Motor neuron (in vitro differentiated cells): ENCODE results near the gene MPHOSPH9. TPM values are rescaled to one million over a fixed set of nuclear protein-coding genes. Genes with fewer than 3 reads are reported as not detected.
A peak's percentile ranks its signal among the peaks of the same experiment; 100 is the strongest.

Source experiments
- ATAC-seq, 8 experiments: fragments of 200-7000 bp; cut with Tn5 transposase; replicated peaks in 6 of 8; 2 replicates each; pipeline ENCODE4 v1.8.0; 2021; ENCODE audit warnings: mild to moderate bottlenecking in 8 of 8, moderate library complexity in 8 of 8
- H3K27ac ChIP-seq, 2 donors: fragments of 250-450 bp; sonication (Bioruptor Pico); 2 replicates each; pipeline ENCODE4 v1.9.0; 2021; ENCODE audit warnings: antibody characterized with exemption in 2 of 2, mild to moderate bottlenecking in 2 of 2, moderate library complexity in 1 of 2
- H3K4me1 ChIP-seq, 2 donors: fragments of 250-450 bp; sonication (Bioruptor Pico); replicated peaks in 1 of 2; 2 replicates each; pipeline ENCODE4 v1.6.1; 2021; ENCODE audit warnings: antibody characterized with exemption in 2 of 2, mild to moderate bottlenecking in 2 of 2, moderate library complexity in 1 of 2
- H3K4me3 ChIP-seq, 5 donors: fragments of 250-450 bp; sonication (Bioruptor Pico); 2 replicates each; pipeline ENCODE4 v1.9.0; 2021; ENCODE audit warnings: antibody characterized with exemption in 5 of 5, mild to moderate bottlenecking in 5 of 5, moderate library complexity in 4 of 5
- WGBS, 10 experiments: fragments of 450-650 bp; shearing (Covaris generic); methylation state at CpG; one replicate each; pipeline ENCODE4 v1.0.0; 2022; 5-methylcytosine and 5-hydroxymethylcytosine counted together
- in situ Hi-C, 9 experiments: fragments of 400-800 bp; cut with MboI; loops; one replicate each; pipeline ENCODE4 v1.15.0; 2021; ENCODE audit warnings: low sequenced_read_pairs in 9 of 9, low pct_unique_long_range_greater_than_20kb in 2 of 9; ENCODE audit not compliant: unreplicated experiment in 9 of 9
- total RNA-seq, 8 experiments: library from RNA; unstranded; fragments of 300-600 nt; gene quantifications; 2 replicates each; pipeline versions ENCODE4 v1.2.3 to v1.2.4, GENCODE V29; 2022

The MPHOSPH9 gene
- total RNA-seq, 8 experiments from 2014 or later: 24.8 to 88.3 (median 35.8) TPM

DNA sequence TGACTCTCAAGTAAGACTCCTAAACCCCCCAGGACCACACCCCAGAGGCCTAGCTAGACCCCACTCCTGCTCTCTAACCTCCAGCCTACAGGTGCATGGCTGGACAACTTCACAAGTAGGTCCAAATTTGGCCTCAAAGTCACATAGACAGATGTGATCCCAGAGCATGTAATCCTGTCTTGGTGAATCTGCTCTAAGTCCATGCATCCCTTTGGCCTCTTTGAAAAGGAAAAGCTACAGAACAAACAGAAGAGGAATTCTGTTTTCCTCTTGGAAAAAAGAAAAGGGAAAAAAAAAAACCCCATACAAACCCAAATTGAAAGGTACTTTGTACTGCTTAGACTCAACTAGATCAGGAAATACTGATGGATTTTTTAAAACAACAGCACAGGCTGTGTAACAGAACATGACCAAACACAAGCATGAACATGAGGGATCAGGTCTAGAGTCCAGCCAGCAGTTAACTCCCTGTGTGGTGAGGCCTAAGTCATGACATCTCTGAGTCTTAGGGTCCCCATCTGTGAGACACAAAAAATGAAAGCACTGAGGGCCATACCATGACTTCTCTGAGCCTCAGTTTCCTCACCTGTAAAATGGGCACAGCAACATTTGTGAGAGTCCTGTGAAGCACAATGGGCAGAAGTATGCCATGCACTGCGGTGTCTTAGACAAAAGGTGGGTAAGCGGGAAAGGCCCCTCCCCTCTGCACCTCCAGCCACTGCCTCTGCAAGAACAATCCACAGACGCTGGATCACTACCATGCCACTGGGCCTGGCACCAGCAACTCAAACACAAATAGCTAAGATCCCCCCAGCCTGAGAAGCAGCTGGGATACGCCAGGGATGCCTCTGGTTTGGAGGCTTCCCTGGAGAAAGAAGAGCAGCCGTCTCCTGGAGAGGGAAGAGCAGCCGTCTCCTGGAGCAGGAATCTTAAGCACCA, 92.0 kb downstream of the MPHOSPH9 start:
- no peak for ATAC-seq
- no peak overlapping the region for H3K4me3 ChIP-seq
- WGBS, 10 experiments: 77 to 100% (median 83%) methylated on average over 1 to 4 of the region's 6 CpGs; no CpG with 5 or more reads in 5 of the 10 experiments
- H3K27ac ChIP-seq: peak overlapping the region; percentile 16 to 55
- in situ Hi-C loops: no loop called here
- H3K4me1 ChIP-seq: peaks cover 29 to 33% of the 10 kb centered on the region in 2 donors

DNA sequence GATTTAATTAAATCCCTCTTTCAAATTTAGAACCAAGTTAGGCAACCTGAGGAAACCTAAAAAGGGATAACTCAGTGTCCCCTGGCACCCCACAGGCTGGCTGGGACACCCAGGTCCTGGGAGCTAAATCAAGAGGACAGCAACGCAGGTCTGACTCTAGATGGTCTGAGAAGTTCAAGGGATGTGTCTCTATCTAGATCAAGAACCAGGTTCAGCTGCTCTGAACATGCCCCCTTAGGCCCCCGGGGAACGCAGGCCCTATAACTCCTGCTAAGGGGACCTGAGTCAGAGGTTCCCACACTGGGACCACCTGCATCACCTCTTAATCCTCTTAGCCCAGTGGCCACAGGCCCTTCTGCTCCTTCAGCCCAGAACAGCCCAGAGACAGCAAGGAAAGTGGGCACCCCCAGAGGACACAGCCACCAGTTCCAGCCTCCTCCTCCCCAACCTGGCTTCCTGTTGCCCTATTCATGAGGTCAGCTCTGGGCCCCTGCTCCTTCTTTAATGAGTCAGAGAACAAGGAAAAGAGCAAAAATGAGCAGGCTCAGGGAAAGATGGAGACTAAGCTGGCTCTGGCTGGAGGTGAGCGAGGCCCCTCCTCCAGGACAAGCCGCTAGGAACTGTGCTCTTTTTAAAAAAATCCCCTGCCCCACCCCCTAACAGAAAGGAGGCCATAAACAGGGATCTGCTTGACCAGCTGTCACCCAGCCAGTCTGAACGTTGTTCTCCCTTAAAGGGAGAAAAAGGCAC, 92.8 kb downstream of the MPHOSPH9 start:
- Histone ChIP-seq H3K27ac (peak overlapping the region in 1 of 2 donors; percentile 67), H3K4me3 (no peak overlapping the region), H3K4me1 (peaks cover 29 to 33% of the 10 kb centered on the region in 2 donors)
- in situ Hi-C loops: no loop called here
- peak in 7 of 8 experiments; percentile 4 to 81 (median 70) for ATAC-seq
- WGBS, 10 experiments: 20 to 93% (median 75%) methylated on average over 1 to 4 of the region's 6 CpGs; no CpG with 5 or more reads in 4 of the 10 experiments

DNA sequence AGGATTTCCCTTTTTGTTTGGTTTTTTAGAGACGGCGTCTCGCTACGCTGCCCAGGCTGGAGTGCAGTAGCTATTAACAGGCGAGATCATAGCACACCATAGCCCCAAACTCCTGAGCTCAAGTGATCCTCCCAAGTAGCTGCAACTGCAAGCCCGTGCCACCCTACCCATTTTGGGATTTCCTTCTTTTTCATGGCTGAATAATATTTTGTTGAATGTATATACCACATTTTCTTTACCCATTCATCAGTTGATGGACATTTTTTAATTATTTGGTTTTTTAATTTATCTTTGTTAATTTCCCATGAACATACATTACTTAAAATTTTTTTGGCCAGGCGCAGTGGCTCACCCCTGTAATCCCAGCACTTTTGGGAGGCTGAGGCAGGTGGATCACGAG, 97.3 kb downstream of the MPHOSPH9 start:
- peaks cover 11 to 12% of the 10 kb centered on the region in 2 donors for H3K4me1 ChIP-seq
- in situ Hi-C loops: no loop called here
- no peak overlapping the region for H3K4me3 ChIP-seq
- no peak for ATAC-seq
- 60 to 100% (median 81%) methylated on average over 1 to 8 of the region's 8 CpGs for WGBS, 10 experiments
- no peak overlapping the region for H3K27ac ChIP-seq

DNA sequence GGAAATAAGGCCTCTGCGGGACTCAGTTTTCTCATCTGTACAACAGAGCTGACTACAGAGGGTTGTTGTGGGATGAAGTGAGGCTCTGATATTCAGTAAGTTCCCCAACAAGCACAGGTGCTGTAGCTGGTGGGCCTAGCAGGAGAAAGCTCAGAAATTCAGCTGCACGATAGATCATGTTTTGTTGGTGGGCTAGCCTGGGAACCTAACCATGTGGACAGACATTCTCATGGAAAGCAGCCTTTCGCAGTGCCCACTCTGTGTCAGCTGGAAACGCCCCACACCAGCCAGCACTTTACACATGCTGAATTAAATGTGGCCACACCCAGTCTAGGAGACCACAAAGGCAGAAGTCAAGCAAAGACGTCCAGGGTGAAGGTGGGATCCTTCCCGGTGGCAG, 98.1 kb downstream of the MPHOSPH9 start:
- H3K27ac ChIP-seq: no peak overlapping the region
- H3K4me1 ChIP-seq: peaks cover 3 to 4% of the 10 kb centered on the region in 2 donors
- no peak overlapping the region for H3K4me3 ChIP-seq
- WGBS, 10 experiments: 38 to 96% (median 72%) methylated on average over 2 to 5 of the region's 6 CpGs; no CpG with 5 or more reads in 1 of the 10 experiments
- in situ Hi-C loops: no loop called here
- peak in 3 of 8 experiments; percentile 52 to 87 (median 72) for ATAC-seq

DNA sequence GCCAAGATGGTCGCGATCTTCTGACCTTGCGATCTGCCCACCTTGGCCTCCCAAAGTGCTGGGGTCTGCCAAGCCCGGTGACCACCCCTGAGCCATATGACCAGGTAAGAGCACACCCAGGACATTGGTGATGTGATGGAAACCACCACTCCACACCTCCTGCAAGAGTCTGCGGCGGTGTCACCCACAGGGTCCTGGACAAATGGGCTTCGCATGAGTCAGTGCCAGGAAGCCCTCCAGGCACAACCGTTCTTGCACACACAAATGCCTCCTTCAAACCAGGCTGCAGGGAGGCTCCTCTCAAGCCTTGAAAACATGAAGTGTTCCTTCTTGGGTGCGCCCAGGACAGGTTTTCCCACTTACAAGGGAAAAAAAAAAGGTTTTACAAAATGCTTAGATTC, 98.7 kb downstream of the MPHOSPH9 start:
- H3K4me1 ChIP-seq: no peaks in the 10 kb centered on the region
- in situ Hi-C loops: no loop called here
- no peak overlapping the region for H3K27ac ChIP-seq
- WGBS, 10 experiments: 100% methylated on average over 1 to 4 of the region's 9 CpGs; no CpG with 5 or more reads in 5 of the 10 experiments
- ATAC-seq: peak in 1 of 8 experiments; percentile 21
- no peak overlapping the region for H3K4me3 ChIP-seq

DNA sequence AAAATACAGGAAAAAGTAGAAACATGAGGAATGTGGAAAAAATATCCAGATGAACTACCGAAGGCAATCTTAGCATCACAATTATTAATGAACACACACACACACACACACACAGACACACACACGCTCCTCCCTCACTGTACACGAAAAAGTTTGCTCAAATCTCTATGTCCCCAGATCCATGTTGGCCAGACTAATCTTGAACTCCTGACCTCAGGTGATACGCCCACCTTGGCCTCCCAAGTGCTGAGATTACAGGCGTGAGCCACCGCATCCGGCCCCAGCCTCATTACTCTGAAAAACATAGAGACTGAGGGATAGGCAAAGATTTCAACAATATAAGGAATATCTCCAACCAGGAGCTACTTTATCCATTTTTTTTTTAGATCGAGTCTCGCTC, 99.2 kb downstream of the MPHOSPH9 start:
- Histone ChIP-seq H3K4me1 (no peaks in the 10 kb centered on the region), H3K27ac (no peak overlapping the region), H3K4me3 (no peak overlapping the region)
- no peak for ATAC-seq
- WGBS, 10 experiments: 67 to 100% (median 88%) methylated on average over 1 to 8 of the region's 9 CpGs; no CpG with 5 or more reads in 3 of the 10 experiments
- in situ Hi-C loops: no loop called here

DNA sequence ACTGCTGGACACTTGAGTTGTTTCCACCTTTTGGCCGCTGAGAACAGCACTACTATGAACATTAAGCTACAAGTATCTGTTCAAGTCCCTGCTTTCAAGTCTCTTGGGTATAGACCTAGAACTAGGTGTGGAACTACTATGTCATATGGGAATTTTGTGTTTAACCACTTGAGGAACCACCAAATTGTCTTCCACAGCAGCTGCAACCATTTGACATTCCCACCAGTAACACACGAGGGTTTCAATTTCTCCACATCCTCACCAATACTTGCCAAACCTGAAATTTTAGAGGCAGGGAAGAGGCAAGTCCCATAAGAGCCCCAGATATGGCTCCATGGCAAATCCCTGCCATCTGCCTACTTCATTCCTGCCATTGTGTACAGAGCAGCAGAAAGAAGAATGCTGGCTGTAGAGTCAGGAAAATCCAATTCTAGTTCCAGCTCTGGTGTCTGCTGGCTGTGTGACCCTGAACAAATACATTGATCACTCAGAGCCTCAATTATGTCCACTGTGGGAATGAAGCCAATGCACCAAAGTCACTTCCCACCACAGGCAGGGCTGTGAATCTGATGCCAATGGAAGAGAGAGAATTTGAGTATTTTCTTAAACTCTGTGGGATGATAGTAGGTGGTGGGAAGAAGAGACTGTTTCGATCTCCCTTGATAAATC, 99.9 kb downstream of the MPHOSPH9 start:
- Histone ChIP-seq H3K27ac (no peak overlapping the region), H3K4me3 (no peak overlapping the region), H3K4me1 (no peaks in the 10 kb centered on the region)
- no peak for ATAC-seq
- WGBS, 10 experiments: 60 to 100% (median 80%) methylated on average over 1 to 2 of the region's 3 CpGs; no CpG with 5 or more reads in 2 of the 10 experiments
- in situ Hi-C loops: no loop called here

DNA sequence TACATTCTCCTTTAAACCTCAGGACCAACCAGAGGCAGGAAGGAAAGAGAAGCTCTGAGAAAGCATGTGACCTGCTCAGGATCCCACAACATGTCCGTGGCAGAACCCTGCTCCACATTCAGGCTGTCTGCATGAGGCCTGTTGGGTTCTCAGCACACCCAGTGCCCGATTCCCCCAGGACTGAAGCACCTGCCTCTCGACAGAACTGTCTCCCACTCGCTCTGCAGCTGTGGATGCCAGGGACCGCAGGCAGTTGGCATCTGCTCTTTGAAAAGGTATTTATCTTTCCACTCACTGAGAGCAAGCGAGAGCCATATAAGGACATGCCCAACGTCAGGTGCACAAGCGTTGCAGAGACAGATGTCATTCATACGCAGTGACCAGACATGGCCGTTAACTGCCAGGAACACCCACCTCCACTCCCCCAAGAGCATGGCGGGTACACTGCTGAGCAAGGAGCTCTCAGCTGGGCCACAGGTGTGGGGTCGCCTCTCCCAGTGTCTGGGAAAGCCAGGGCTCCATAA, 101.0 kb downstream of the MPHOSPH9 start:
- 67 to 93% (median 87%) methylated on average over 2 to 8 of the region's 12 CpGs; no CpG with 5 or more reads in 5 of the 10 experiments for WGBS, 10 experiments
- in situ Hi-C loops: no loop called here

DNA sequence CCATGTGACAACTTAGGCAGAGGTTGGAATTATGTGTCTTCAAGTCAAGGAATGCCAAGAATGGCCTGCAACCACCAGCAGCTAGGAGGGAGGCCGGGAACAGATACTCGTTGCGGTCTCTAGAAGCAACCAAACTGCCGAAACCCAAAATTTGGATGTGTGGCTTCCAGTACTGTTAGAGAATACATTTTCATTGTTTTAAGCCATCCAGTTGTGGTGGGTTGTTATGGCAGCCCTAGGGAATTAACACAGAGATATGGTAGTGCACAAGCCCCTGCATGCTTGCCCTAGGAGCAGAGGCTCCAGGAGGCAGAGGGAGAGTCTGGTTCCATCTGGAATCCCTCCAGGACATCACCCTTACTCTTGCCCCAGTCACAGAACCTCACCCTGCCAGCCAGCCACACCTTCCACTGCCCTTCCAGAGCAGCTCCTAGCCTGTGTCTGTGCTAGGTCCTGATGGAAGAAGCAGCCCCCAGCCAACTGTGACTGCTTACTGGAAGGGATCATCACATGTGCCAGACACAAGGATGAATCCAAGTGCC, 101.6 kb downstream of the MPHOSPH9 start:
- WGBS, 10 experiments: 53 to 96% (median 88%) methylated on average over 1 to 4 of the region's 4 CpGs; no CpG with 5 or more reads in 2 of the 10 experiments
- Histone ChIP-seq H3K4me3 (no peak overlapping the region), H3K27ac (no peak overlapping the region), H3K4me1 (peaks cover 9% of the 10 kb centered on the region in 2 donors)
- in situ Hi-C loops: no loop called here
- ATAC-seq: peak in 6 of 8 experiments; percentile 36 to 69 (median 47)

More for the DNA sequence above, 101.0 kb downstream of the MPHOSPH9 start:
- peaks cover 3 to 4% of the 10 kb centered on the region in 2 donors for H3K4me1 ChIP-seq
- ATAC-seq: peak in 3 of 8 experiments; percentile 11 to 49 (median 21)
- H3K4me3 ChIP-seq: no peak overlapping the region
- no peak overlapping the region for H3K27ac ChIP-seq

DNA sequence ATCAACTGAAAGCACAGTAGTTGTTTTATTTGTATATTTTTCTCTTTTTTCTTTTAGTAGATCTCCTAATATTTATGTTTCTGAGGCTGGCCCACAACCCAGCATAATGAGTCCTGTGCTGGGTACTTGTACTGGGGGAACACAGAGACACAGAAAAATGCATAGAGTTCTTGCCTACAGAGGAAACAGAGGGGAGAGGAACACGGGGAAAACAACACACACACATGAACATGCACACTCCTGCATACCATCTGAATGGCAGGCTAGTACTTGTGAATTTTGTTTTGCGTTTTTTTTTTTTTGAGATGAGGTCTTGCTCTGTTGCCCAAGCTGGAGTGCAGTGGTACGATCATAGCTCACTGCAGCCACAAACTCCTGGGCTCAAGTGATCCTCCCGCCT, 103.3 kb downstream of the MPHOSPH9 start:
- WGBS, 10 experiments: 47 to 100% (median 93%) methylated on average over 1 to 4 of the region's 4 CpGs; no CpG with 5 or more reads in 4 of the 10 experiments
- no peak for ATAC-seq
- Histone ChIP-seq H3K27ac (no peak overlapping the region), H3K4me3 (no peak overlapping the region), H3K4me1 (peaks cover 9 to 15% of the 10 kb centered on the region in 2 donors)
- in situ Hi-C loops: no loop called here

DNA sequence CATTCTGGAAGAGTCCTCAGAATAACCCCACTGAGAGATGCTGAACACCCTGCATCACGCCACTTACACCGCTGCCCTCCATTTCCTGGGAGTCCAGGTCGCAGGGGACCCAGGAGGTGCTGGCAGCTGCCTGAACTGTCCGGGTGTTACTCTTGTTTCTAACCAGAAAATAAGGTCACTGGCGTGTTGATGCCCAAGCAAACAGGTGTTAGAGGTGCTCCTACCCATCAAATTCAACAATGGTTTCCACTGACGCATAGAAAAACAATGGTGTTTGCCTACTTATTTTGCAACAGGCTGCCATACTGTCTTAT, 105.8 kb downstream of the MPHOSPH9 start:
- 76 to 100% (median 94%) methylated on average over 1 to 5 of the region's 6 CpGs; no CpG with 5 or more reads in 2 of the 10 experiments for WGBS, 10 experiments
- H3K4me3 ChIP-seq: no peak overlapping the region
- in situ Hi-C loops: no loop called here
- peak overlapping the region in 1 of 2 donors; percentile 66 for H3K27ac ChIP-seq
- ATAC-seq: no peak
- peaks cover 9 to 15% of the 10 kb centered on the region in 2 donors for H3K4me1 ChIP-seq
